Activated T-helper 1 cell treated with anti-CD3 and anti-CD28 coated beads, Interleukin-2, amount 50 U/mL, for 16 hours (primary cell): ENCODE data around the gene DRC3.

Experiments used
- DNase-seq, 2 donors: peaks; one replicate each; pipeline ENCODE4 v3.0.0-alpha.2; 2020; ENCODE audit warnings: low read depth in 1 of 2, low spot score in 1 of 2

DRC3 gene

DNA sequence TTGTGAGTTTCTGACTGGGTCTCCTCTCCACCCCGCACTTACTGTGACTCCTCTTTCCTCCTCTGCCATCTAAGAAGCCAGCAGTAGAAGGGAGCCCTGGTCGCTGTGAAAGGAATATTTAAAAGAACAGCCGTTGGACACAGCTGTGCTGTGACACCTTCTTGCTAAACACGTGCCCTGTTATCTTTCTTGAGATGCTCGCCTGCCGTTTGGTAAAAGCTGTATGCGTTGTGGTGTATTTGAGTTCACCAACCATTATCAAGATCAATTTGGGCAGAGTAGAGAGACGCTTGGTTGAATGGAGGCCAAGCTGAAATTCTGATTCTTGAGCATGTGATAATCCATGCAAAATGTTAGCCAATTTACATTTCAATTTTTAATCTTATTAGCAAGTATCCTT lies 70.3 kb downstream of the DRC3 start:
- no peak for DNase-seq

DNA sequence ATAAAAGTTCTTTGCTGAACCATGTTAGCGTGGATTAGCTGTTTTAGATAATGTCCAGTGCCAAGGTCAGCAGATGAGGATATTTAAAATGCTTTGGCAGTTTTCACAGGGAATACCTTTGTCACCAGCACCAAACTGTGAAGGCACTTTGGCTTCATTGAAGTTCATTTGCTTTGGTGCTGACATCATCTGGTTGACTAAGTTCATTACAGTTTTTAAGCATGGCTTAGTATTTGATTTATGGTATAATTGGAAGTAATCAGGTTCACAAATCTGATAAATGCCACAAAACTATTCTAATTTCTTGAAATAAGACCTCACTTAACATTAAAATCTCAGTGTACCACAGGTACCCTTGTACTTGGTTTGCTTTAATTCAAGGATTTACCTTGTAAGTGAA lies 70.8 kb downstream of the DRC3 start:
- DNase-seq = no peak

- DNase-seq = no peak
These were observed 71.9 kb downstream of the DRC3 start for GRCh38 chr17:18044609-18045008.

- DNase-seq = no peak
These were observed 73.2 kb downstream of the DRC3 start for GRCh38 chr17:18045691-18046350.

- no peak for DNase-seq
These were observed 82.9 kb downstream of the DRC3 start for GRCh38 chr17:18055597-18055996.

- DNase-seq = no peak
These were observed 83.6 kb downstream of the DRC3 start for GRCh38 chr17:18056214-18056613.

GRCh38 chr17:18059283-18059682 lies 86.6 kb downstream of the DRC3 start:
- DNase-seq = no peak

DNA sequence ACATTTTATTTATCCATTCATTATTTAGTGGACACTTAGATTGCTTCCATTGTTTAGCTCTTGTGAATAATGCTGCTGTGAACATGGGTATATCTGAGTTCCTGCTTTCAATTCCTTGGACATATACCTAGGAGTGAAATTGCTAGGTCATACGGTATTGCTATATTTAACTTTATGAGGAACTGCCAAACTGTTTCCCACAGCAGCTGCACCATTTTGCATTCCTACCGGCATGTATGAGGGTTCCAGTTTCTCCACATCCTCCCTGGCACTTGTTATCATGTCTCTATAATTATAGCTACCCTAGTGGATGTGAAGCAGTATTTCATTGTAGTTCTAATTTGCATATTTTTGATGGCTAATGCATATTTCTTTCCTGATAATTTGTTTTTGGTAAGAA lies 91.4 kb downstream of the DRC3 start:
- DNase-seq = no peak

GRCh38 chr17:18065546-18065945 lies 92.9 kb downstream of the DRC3 start:
- no peak for DNase-seq
